ENCODE data around the gene CXCL12.

CXCL12 gene

DNA sequence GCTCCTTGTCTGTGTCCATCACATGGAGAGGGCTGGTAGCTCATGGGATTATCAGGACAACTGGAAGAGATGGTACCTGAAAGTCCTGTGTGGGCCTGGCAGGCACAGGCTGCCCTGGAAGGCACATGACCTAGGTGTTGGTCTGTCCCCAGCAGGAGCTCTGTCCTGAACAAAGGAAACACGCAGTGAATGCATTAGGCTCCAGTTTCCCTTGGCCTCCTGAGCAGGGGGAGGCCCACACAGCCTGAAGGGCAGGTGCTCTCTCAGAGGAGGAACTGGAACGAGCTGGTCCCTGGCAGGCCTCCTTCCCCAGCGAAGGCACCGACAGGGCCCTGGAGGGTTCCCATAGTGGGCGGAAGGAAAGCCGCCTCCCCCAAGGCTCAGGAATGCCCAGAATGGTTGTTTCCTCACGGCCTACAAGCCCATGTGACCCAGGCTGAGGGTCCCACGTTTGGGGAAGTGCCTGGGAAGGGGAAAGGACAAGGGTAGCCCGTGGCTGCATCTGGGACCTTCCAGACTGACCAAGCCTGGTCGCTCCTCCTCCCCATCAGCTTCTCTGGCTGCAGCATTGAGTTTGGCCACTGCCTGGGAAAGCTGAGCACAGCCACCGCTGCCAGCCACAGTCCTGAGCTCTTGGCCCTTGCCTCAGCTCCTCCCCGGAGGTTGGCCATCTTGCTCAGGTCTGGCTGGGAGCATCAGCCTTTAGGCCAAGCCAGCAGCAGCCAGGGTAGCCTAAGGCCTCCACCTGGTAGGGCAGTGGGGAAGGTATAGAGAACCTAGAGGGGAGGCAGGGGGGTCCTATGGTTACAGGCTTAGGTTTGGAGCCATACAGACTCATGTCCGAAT lies 21.8 kb downstream of the CXCL12 start:
- DNase-seq (ENCODE audit: low read depth), result no peak

DNA sequence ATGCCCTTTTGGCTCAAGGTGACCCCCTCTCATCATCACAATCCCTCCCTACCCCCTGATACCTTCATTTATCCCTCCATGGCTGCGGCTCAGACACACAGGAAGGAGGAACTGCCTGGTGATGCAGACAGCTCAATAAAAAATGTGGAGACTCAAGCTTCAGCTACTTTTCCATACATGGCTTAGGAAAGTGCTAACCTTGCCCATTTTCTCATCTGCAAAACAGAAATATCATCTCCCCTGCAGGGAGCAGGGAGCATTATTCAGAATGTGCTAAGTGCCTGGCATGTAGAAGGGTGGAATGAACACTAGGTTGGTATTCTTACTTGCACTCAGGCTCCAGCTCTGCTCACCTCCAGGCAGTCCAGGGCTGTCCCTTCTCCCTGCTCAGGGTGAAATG lies 23.8 kb downstream of the CXCL12 start:
- DNase-seq (ENCODE audit: low read depth), result no peak

DNA sequence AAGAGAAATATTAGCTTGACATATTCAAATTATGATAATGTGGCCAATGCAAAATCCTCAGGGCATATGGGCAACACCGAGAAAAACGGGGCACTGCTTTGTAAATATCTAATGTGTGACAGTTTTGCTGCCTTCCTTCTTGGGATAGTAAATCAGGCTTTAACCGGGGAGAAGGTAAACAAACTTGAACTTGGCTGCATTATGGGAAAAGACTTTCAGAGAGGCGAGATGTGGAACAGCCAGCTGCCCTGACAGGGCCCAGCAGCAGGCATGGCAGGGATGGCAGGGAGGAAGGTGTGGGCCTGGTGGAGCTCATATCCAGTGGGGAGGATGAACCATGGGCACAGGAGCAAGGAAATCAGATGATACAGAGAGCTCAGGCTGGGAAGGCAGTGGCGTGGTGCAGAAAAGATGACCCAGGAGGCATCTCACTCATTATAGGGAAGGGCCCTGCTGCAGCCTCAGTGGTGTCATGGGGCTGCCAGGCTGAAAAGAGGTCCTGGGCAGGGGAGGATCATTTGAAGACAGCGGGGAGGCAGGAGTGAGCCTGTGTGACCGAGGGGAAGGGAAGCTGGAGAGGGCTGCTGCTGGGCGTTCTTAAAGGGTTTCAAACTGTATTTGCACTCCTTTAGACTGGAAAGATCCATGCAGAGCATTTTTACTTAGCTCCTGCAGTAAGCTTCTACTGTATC lies 26.7 kb downstream of the CXCL12 start:
- DNase-seq (ENCODE audit: low read depth), result no peak

DNA sequence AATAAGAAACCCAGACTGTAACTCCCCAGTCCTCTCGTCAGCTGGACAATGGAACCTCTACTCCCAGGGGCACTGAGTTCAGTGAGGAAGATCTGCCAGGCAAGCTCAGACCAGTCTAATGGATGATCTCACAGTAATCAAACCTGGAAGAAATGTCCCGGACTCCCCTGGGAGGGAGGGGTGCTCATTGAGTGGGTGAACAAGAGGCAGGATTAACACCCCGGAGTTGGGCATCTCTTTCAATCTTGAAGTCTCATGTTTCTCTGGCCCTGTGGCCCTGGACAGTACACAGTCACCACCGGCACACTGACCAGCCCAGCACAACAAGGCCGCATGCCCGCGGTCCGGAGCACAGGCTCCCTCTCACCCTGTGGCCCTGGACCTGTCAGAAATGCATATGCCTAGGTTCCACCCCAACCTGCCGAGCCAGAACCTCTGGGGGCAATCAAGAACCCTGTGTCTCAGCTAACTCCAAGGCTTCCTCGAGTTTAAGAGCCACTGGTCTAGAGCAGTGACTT lies 27.8 kb downstream of the CXCL12 start:
- DNase-seq (ENCODE audit: low read depth), result no peak

DNA sequence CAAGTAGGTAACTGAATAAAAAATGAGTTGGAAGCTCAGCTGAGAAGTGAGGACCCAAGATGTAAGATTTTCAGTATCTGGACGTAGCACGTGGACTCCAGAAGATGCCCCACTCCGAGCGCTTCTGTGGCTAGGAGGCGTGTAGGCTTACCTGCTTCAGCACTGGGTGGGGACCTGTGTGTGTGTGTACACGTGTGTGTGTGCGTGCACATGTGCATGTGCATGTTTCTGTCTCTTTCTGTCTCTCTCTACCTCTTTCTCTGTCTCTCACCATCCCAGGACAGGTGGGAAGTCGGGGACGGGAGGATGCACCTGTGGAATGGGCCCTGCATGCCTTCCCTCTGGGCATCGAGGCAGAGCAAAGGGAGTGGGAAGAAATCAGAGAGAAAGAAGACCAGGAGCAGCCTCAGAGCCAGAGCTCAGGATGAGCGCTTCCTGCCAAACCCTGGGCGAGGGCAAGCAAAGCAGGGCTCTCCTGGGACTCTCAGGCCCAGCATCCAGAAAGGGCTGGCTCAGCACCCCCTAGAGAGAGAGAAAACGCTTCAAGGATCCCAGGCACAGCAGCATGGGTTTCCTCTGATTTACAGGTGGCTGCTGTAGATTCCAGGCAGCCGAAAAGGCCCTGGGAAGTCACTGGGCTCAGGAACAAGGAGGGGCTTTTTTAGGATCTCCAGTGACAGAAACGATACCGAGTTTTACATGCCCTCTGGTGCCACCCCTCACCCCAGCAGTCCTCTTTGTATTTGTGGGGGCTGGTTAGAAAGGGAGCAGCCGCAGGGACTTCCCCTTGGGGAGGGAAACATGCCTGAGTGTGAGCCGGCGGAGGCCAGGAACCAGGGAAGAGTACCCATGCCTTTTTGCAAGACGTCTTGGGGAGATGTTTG lies 28.5 kb downstream of the CXCL12 start:
- DNase-seq (ENCODE audit: low read depth), result no peak

DNA sequence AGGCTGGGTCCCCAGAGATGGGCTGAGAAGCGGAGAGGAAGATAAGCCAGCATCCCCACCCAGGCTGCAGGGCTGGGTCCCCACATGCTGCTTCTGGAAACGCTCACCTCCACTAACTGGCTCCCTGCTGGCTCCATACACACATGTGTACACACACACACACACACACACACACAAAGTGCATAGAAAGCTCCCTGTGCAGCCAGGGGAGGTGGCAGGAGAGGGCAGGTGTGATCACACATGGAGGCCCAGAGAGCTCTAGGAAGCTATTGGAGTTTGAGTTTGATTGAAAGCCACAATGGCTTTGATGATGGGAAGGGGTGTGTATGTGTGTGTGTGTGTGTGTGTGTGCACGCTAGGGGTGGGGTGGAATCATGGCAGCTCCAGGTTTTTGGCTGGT lies 29.3 kb downstream of the CXCL12 start:
- no peak for DNase-seq (ENCODE audit: low read depth)

DNA sequence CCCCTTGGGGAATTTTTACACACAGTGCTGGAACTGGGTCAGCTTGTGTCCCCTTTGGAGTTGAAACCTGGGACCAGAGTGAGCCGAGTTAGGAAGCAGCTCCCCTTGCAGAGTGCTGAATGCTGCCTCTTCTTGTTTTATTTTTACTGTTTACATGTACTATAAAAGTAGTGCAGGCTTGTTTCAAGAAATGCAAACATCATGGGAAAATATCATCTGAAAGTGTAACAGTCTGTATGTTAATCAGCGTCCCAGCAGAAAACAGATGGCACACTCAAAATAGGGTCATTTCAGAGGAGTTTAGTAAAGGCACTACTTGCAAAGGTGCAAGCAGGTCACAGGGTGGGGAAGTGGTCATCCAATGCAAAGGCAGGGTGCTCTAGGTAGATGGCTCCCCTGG lies 30.1 kb downstream of the CXCL12 start:
- DNase-seq (ENCODE audit: low read depth), result no peak

DNA sequence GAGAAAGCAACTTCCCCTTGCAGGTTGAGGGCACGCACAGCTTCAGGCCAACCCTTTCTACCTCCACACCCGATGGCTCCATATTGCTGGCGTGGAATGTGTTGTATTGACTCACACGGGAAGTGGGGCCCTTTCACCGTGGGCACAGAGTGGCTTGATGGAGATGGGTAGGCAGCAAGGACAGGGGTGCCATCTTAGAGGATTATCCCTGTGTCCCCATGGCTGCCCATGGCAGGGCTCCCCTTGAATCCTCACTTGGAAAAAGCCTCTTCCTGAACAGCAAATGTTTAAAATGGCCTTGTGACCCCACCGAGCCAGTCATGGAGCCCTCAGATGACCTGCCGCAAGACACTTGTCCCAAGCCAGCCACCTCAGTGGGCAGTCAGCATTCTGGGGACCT lies 31.2 kb downstream of the CXCL12 start:
- no peak for DNase-seq (ENCODE audit: low read depth)

DNA sequence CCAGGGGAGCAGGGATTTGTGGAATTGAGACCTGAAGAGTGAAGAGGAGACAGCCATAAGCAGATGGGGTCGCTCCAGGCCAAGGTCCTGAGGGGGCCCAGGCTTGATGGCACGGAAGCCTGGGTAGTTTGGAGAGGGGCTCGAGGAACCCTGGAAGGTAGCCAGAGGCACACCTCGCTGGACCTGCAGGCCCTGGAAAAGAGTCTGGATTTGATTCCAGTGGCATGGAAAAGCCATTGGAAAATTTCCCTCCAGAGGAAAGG lies 31.8 kb downstream of the CXCL12 start:
- no peak for DNase-seq (ENCODE audit: low read depth)

DNA sequence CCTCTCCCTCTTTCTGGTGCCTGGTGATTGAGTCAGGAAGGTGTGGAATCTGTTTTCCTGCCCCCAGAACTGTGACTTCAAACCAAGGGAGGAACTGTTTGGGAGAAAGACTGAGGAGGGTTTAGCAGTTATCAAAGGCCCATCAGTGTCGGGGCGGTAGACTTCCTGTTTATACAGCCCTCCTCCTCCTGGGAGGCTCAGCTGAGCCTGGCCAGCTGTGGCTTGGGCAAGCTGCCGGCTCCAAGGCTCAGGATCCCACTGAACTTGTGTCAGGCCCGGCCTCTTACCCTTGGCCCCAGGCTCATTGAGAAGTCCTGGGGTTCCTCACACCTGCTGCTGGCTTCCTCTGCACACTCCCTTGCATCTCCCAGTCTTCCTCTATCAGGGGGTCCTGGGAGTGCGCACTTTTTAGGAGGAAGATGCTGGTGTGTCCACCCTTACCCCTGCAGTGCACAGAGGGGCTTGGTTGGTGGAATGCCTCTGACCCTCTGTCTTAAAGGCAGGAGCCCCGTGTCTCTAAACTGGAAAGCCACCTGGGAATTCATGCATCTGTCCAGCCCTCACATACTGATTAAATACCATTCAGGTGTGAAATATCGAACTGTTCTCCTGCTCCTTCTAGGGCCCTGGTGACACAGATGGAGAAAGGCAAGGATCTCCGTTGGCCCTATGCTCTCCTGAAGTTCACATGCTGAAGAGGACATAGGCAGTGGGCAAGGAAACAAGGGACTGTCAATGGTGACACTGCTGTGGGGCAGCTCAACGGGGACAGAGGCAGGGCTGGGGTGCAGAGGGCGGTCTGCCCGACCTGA lies 32.4 kb downstream of the CXCL12 start:
- no peak for DNase-seq (ENCODE audit: low read depth)

DNA sequence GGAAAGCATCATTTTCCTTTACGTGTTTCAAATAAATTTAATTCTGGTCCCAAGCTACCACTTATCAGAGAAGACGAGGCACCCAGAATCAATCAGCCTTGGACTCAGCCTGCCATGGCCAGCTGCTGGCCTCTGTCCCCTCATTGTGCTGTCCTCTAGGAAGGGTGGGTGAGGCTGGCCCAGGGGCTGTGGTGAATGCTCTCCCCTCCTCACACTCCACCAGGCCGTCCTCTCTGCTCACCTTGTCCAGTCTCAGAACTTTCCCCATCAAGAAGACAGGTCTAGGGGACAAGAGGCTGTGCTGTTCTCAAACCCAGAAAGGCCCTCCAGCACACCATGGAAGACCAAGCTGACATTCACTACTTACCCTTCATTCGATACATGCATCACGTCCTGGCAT lies 36.4 kb downstream of the CXCL12 start:
- DNase-seq (ENCODE audit: low read depth), result no peak

DNA sequence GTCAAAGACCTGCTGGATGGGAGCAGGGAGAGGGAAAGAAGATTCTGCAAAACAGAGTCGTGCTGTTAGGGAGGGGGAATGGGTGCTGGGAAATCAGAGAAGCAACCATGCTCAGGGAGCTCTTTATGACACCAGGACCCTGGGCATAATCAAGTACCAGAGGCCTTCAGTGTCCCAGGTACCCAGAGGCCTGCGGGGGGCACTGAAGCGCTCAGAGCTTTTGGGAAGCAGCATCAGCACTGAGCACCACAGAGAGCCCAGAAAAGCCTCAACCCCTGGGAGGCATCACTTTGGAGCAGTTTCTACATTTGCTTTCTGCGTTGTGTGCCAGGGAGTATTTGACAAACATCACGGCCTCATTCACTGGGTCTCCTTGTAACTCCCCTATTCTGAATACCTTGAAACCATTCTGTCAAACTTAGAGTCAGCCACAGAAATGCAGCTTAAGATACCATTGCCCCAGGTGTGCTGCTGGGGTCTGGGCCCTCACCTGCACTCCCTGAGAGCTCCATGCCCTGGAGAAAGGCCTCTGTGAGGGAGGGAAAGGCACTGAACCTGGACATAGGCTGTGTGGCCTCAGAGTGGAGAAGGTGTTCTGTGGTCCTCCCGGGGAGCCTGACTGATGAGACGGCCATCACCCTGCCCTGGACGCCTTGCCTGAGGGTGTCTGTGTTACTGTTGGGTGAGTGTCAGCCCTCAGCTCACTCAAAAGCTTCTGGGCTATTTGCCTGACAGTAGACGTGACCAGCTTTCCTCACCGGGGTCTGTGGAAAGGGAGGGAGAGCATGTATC lies 37.1 kb downstream of the CXCL12 start:
- no peak for DNase-seq (ENCODE audit: low read depth)

DNA sequence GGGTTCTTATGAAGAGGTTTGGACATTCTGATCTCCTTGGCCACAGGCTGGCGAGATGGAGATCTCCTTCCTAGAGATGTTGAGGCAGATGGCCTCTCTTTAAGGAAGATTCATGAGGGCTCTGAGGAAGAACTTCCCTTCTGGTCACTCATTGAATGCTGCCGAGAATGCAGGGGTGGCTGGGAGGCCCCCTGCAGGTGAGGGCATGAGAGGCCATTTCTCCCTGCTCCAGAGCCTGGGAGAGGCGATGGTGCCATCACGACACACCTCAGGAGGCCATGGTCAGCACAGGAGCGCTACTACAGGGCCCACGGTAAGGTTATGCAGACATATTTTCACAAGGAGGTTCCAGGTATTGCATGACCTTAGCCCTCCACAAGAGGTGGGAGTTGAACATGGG lies 40.2 kb downstream of the CXCL12 start:
- no peak for DNase-seq (ENCODE audit: low read depth)

DNA sequence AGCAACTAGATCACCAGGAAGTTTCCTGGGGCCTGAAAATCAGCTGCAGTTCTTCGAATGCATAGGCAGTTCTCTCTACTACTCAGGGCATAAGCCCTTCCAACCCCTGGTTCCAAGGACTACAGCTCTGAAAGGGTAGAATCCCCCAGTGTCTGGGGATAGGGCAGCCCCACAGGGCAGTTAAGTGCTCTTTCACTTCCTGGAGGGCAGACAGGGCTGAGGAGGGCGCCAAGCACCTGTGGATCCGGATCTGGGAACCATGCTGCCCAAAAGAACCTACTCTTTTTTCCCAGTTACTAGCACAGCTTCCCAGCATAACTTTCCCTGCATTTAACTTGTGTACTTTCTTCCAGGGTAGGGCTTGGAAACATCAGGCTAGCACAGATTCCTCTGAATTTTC lies 41.1 kb downstream of the CXCL12 start:
- no peak for DNase-seq (ENCODE audit: low read depth)

DNA sequence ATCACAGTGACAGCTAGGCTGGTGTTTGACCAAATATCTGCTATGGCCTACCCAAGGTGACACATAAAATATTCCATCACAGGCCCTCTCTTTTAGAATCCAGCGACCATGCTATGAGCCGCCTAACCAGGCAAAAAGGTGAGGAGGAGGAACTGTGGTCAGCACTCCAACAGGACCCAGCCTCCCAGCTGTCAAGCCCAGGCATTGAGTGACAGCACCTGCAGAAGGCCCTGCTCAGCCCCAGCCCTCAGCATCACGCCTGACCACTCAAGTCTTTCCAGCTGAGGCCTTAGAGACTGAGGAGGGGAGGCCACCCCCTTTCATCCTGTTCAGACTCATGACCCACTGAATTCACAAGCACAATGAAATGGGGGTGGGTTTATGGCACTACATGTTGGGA lies 43.0 kb downstream of the CXCL12 start:
- DNase-seq (ENCODE audit: low read depth), result no peak

DNA sequence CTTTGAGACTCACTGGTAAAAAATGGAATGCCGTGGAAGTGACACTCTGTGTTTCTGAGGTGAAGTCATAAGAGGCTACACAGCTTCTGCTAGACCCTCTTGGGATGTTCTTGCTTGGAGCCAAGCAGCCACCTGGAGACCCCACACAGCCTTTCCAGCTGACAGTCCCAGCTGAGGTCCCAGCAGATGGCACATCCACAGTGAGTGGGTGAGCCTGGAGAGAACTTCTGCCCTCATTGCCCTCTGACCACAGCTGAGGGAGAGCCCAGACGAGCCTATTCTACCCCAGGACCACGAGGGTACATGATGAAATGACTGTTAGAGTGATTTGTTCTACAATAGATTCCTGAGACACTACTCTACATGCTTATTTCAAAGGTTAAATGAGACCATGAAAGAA lies 44.3 kb downstream of the CXCL12 start:
- DNase-seq (ENCODE audit: low read depth), result no peak

DNA sequence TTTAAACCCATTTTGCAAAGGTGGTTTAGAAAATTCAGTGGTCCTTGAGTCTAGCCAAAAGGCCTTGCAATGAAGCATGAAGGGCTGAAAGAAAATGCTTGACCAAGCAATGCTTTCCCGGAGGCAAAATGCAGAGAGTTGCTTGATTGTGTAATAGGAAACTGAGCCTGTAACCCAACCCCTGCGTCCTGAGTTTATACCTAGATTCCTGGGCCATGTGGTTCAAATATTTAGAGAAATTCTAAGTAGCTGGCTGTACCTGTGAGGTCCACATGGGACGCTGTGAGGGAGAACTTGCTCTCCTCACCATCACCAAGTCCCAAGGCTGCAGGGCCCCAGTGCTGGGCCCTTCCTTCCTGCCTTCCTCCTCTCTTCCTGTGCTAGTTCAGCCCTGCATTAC lies 45.7 kb downstream of the CXCL12 start:
- DNase-seq (ENCODE audit: low read depth), result no peak

DNA sequence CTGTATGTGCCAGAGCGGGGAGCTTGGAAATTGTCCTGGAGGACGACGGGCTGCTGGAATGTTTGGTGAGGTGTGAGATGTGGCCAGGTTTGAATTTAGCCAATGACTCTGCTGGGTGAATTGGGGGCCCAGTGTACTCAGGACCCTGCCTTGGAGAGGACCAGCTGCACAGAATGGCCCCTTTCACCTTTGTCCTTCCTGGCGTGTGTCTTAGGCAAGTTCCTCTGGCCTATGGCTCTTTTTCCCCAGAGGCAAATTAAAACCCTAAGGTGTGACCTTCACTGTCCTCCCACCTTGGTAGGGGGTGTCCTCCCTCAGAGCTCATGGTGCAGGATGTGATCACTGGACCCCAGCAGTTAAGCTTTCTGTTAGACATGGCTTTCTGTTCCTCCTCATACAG lies 47.8 kb downstream of the CXCL12 start:
- no peak for DNase-seq (ENCODE audit: low read depth)

DNA sequence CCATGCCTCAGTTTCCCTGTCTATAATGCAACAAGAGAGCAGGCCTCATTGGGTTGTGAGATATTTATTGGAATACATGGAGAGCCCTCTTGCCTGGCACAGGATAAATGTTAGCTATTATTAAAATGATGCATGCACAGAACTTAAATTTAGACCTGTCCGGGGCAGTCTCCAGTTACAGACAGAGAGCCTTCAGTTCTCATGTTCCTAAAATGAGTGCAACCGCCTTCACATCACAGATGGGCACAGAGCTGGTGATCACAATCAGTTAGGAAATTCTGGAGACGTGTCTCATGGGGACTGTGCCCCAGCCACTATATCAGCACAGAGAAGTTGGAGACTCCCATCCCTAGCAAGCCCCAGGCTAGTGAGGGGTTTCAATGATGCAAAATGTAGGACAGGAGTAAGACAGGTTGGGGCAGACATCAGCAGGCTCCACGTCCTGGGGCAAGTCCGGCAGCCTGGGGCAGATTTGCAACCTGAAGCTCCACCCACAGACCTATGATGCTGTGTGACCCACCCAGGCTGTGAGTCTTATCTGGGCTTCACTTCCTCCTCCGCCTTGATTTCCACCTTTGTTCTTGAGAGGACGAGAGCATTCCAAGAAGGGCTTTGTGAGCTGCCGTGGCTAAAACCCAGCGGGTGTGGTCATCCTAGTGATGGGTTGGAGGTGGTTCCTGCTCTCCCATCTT lies 49.4 kb downstream of the CXCL12 start:
- no peak for DNase-seq (ENCODE audit: low read depth)

DNA sequence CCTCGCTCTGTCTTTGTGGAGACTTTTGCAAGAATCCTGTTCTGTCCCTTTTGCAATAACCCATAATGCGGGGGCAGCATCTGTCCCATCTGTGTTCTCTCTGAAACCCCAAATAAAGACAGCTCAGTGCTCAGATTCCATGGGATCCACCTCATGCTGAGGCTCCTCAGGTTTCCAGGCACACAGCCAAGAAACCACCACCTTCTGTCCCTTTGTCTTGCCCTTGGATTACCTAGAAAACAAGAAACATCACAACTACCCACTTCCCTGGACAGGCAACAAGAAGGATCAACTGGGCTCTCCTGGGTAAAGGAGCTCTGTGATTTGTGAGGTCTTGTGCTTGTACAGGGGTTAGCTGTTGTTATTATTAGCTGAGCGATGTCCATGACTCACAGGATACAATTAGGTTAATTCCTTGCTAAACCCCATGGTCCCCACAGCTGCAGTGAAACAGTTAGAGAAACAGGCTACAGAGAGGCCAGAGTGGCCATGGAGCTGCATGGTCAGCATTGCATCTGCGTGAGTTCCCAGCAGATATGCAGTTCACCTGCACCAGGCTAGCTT lies 50.2 kb downstream of the CXCL12 start:
- no peak for DNase-seq (ENCODE audit: low read depth)
